ENCODE data around the gene TMPRSS13. TPM values are rescaled to one million over a fixed set of nuclear protein-coding genes. Genes with fewer than 3 reads are reported as not detected.
"Not testable (repeated sequence)": the region's sequence is repeated elsewhere in the genome, so short reads cannot be mapped to it uniquely, and the experiment has no call there.

Gene TMPRSS13
- total RNA-seq, 1 experiment from 2014 or later = not detected

GRCh38 chr11:117936973-117937372 is 7.8 kb upstream of the TMPRSS13 start:
- Histone ChIP-seq H3K36me3 (no peaks in the 10 kb centered on the region), H3K4me3 (no peak overlapping the region), H3K9me3 (no peaks in the 10 kb centered on the region), H3K27me3 (no peaks in the 10 kb centered on the region)
- DNase-seq = no peak

DNA sequence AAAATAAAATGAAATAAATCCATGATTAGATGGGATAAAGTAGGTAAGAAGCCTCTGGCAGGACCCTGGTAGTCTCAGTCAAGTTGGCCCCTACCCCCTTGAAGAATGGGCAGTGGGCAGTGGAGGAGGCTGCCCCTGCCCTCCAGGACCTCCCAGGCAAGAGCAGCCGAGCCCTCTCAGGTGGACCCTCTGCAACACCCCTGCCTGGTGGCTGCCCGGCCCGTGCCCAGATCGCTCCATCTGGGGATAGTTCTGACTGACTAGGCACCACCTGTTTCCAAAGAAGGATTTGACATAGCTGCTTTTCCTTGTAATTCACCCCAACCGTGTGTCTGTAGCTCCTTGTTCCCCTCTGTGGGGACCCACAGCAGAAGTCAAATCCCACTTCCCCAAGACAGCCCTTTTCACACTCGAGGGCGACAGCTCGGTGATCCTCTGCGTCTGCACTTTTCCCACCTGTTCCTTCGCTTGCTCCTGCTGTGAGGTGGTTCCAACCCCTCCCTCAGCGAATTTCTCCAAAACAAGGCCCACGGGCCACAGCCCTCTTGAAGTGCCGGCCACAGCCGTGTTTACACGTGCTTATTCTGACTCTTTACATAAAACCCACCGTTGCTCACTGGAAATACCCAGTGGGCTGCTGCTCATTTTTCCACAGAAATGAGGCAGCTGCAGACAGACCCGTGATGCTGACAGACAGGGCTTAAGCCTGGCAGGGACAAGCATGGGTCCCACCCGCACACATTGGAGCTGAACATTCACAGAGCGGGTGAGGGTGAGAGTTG is 5.5 kb upstream of the TMPRSS13 start:
- no peaks in the 10 kb centered on the region for H3K9me3 ChIP-seq
- no peak overlapping the region for H3K4me3 ChIP-seq
- H3K36me3 ChIP-seq = no peaks in the 10 kb centered on the region
- H3K27me3 ChIP-seq = no peaks in the 10 kb centered on the region
- no peak for DNase-seq

- no peak for DNase-seq
- Histone ChIP-seq H3K36me3 (no peaks in the 10 kb centered on the region), H3K9me3 (no peaks in the 10 kb centered on the region), H3K4me3 (no peak overlapping the region), H3K27me3 (no peaks in the 10 kb centered on the region; the same call in 1 of the 2 replicates)
Measured at GRCh38 chr11:117933930-117934329, 4.7 kb upstream of the TMPRSS13 start.

GRCh38 chr11:117933475-117933874 is 4.3 kb upstream of the TMPRSS13 start:
- Histone ChIP-seq H3K36me3 (no peaks in the 10 kb centered on the region), H3K9me3 (no peaks in the 10 kb centered on the region), H3K4me3 (no peak overlapping the region), H3K27me3 (peaks cover 2% of the 10 kb centered on the region; the same call in 1 of the 2 replicates)
- no peak for DNase-seq

- no peak for DNase-seq
- H3K36me3 ChIP-seq = no peaks in the 10 kb centered on the region
- peaks cover 2% of the 10 kb centered on the region; the same call in 1 of the 2 replicates for H3K27me3 ChIP-seq
- H3K9me3 ChIP-seq = no peaks in the 10 kb centered on the region
- H3K4me3 ChIP-seq = no peak overlapping the region
Measured at GRCh38 chr11:117932947-117933346, 3.7 kb upstream of the TMPRSS13 start.

GRCh38 chr11:117932426-117932825 is 3.2 kb upstream of the TMPRSS13 start:
- Histone ChIP-seq H3K9me3 (no peaks in the 10 kb centered on the region), H3K36me3 (no peaks in the 10 kb centered on the region), H3K4me3 (no peak overlapping the region), H3K27me3 (peaks cover 2% of the 10 kb centered on the region; the same call in 1 of the 2 replicates)
- no peak for DNase-seq

- Histone ChIP-seq H3K27me3 (peaks cover 2% of the 10 kb centered on the region; the same call in 1 of the 2 replicates), H3K9me3 (no peaks in the 10 kb centered on the region), H3K4me3 (no peak overlapping the region), H3K36me3 (no peaks in the 10 kb centered on the region)
- no peak for DNase-seq
Measured at GRCh38 chr11:117931971-117932370, 2.8 kb upstream of the TMPRSS13 start.

GRCh38 chr11:117931331-117931950 is 2.2 kb upstream of the TMPRSS13 start:
- no peak overlapping the region for H3K4me3 ChIP-seq
- no peak for DNase-seq
- H3K27me3 ChIP-seq = peaks cover 2% of the 10 kb centered on the region; the same call in 1 of the 2 replicates

DNA sequence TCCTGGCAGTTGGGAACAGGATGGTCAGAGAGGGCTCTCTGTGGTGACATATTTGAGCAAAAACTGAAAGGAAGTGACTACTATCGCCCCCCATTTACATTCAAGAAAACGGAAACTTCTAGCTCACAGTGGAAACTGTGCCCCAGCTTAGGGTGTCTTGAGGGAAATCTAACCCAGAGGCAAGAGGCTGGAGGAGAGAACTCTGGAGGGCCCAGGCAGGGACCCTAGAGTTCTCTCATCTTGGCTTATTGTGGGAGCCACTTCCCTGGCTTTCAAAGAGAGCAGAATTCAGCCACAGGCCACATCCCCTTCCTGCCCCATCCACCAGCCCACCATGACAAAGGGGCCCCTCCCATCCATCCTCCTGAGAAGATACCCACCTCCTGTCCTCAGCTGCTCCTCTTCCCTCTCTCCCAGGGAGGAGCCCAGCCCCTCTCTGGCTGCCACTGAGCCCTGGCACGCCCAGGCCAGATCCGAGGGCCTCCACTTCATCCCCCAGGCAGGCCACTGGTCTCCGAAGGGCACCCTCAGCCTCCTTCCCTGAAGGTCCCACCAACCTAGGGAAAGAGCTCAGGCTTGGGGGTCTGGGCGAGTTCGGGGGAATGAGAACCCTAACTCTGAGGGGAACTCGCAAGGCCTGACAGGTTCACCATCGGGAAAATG is 1.6 kb upstream of the TMPRSS13 start:
- no peak for DNase-seq
- H3K4me3 ChIP-seq = no peak overlapping the region
- no peaks in the 10 kb centered on the region for H3K36me3 ChIP-seq
- H3K9me3 ChIP-seq = no peaks in the 10 kb centered on the region
- H3K27me3 ChIP-seq = peaks cover 2% of the 10 kb centered on the region; the same call in 1 of the 2 replicates

More at GRCh38 chr11:117931331-117931950, 2.2 kb upstream of the TMPRSS13 start:
- H3K36me3 ChIP-seq = no peaks in the 10 kb centered on the region
- H3K9me3 ChIP-seq = no peaks in the 10 kb centered on the region

GRCh38 chr11:117929916-117930570 is 841 bp upstream of the TMPRSS13 start:
- Histone ChIP-seq H3K36me3 (no peaks in the 10 kb centered on the region), H3K27me3 (peaks cover 2% of the 10 kb centered on the region; the same call in 1 of the 2 replicates), H3K9me3 (no peaks in the 10 kb centered on the region), H3K4me3 (no peak overlapping the region)
- DNase-seq = no peak

GRCh38 chr11:117928446-117929141 is 608 bp downstream of the TMPRSS13 start:
- no peaks in the 10 kb centered on the region for H3K9me3 ChIP-seq
- DNase-seq = no peak
- peaks cover 2% of the 10 kb centered on the region; the same call in 1 of the 2 replicates for H3K27me3 ChIP-seq
- H3K4me3 ChIP-seq = no peak overlapping the region
- H3K36me3 ChIP-seq = no peaks in the 10 kb centered on the region

DNA sequence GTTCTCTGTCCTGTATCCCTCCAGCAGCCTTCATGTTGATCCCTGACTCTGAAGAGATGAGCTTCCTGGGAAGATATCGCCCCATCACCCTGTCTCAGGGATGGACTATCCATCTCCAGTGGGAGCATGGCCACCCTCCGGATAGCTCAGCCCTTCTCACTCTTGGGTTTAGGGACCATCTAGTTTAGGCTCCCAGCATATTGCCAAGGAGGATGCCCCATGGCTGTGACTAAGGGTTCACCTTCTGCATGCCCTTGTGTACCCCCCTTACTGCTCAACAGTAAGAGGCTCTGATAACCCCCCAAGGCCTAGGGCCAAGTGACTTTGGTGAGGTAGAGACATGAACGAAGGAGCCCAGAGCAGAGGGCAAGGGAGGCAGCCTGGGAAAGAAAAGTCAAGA is 1.3 kb downstream of the TMPRSS13 start:
- H3K36me3 ChIP-seq = no peaks in the 10 kb centered on the region
- H3K4me3 ChIP-seq = no peak overlapping the region
- DNase-seq = no peak
- peaks cover 2% of the 10 kb centered on the region; the same call in 1 of the 2 replicates for H3K27me3 ChIP-seq
- no peaks in the 10 kb centered on the region for H3K9me3 ChIP-seq

- H3K4me3 ChIP-seq, H3K36me3 ChIP-seq, H3K27me3 ChIP-seq, DNase-seq, H3K9me3 ChIP-seq: not testable (repeated sequence)
Measured at GRCh38 chr11:117926166-117926565, 3.0 kb downstream of the TMPRSS13 start.

DNA sequence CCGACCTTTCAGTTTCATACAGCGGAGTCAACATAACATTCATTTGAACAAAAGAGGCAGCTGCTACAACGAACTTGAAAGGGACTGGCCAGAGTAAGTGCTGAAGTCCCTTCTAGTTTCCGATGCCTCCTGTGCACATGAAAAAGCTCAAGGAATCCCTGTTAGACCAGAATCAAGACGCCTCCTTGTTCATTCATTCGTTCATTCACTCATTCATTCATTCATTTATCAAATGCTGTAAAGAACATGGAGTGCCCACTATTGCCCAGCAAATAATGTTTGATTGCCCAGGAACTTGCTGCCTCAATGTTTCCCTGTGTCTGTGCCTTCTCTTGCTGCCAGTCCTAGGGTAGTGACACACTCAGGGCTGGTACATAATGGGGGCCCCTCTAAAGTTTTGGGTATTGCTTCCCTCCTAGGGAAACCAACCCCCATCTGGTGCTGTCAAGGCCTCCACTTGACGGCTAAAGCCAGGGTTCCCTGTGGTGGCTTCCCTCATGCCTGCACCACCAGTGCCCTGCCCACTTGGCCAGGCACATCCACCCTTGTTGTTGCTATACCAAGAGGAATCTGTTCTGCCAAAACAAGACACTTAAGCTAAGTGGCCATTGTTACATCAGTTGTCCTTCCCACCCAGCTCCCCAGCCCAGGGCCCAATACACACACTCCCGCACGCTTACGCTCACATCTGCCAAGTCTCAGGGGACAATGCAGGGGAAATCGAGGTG is 3.8 kb downstream of the TMPRSS13 start:
- Histone ChIP-seq H3K9me3 (no peaks in the 10 kb centered on the region), H3K27me3 (peaks cover 2% of the 10 kb centered on the region; the same call in 1 of the 2 replicates), H3K36me3 (no peaks in the 10 kb centered on the region), H3K4me3 (no peak overlapping the region)
- DNase-seq = no peak

GRCh38 chr11:117924631-117925170 is 4.5 kb downstream of the TMPRSS13 start:
- DNase-seq = no peak
- Histone ChIP-seq H3K36me3 (no peaks in the 10 kb centered on the region), H3K4me3 (no peak overlapping the region)

More at GRCh38 chr11:117924631-117925170, 4.5 kb downstream of the TMPRSS13 start:
- Histone ChIP-seq H3K9me3 (no peaks in the 10 kb centered on the region), H3K27me3 (peaks cover 2% of the 10 kb centered on the region; the same call in 1 of the 2 replicates)

All from MG63 (cell line).